ENCODE measurements around the gene LRP6.
"Not testable (repeated sequence)": the region's sequence is repeated elsewhere in the genome, so short reads cannot be mapped to it uniquely, and the experiment has no call there.

The LRP6 gene

DNA sequence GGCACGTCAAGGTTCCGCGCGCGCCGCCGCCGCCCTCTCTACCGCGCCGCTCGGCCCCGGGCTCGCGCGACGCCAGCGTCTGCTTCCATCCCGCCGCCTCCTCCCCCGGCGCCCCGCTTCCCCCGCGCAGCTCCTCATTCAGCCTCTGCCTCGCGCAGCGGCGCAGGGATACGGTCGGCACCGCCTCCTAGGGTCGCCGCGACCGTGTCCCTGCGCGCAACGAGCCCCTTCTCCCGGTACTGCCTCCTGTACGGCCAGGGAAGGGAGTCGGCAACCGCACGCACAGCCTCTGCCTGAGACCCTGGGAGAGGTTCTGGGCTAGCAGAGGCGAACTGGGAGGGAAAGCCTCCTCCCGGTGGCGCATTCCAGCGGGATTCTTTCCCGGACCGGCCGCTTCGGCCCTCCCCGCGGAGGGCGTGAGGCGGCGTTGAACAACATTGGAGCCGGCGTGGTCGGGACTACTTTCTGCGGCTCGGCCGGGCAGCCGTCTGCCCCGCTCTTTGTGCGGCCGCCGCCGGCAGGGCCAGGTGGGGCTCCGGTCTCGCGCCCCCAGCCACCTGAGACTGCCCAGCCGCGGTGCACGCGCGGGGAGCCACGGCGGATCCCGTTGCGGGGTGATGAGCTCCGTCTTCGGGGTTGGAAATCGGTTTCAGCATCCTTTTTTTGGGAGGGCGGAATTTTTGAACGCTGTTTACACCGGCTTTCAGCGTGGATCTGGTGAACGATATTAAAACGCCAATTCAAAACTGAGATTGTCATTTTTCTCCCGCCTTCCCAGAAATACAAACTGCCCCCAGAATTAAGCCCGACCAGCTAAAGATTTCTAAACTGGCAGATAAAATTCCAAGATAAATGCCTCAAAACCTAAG, at the start of gene LRP6:
LRP6 (minus strand) TSS at position 172 of the 869 bp plus-strand sequence. CDS start 309 bp downstream, outside the sequence.
- peak; percentile 98 for DNase-seq (ENCODE audit: low spot score)

DNA sequence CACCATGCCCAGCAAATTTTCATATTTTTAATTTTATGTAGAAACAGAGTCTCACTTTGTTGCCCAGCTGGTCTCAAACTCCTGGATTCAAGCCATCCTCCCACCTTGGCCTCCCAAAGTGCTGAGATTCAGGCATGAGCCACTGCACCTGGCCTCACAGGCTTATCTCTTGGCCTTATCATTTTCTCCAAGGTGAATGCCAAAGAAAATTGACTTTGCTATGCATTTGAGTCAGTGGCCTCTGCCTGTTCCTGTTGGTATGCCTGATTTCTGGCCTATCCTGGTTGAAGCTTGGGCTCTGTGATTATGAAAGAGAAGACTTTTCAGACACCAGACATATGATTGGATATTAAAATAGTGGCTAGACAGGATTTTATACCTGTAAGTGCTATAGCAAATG, 49.0 kb upstream of the LRP6 start:
- DNase-seq (ENCODE audit: low spot score): no peak

DNA sequence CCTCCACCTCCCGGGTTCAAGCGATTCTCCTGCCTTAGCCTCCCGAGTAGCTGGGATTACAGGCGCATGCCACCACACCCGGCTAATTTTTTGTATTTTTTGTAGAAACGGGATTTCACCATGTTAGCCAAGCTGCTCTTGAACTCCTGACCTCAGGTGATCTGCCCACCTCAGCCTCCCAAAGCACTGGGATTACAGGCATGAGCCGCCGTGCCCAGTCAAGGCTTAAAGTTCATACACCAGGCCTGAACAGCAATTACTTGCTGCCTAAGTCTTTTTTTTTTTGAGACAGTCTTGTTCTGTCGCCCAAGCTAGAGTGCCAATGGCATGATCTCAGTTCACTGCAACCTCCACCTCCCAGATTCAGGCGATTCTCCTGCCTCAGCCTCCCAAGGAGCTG, 43.9 kb upstream of the LRP6 start:
- DNase-seq (ENCODE audit: low spot score): not testable (repeated sequence)

DNA sequence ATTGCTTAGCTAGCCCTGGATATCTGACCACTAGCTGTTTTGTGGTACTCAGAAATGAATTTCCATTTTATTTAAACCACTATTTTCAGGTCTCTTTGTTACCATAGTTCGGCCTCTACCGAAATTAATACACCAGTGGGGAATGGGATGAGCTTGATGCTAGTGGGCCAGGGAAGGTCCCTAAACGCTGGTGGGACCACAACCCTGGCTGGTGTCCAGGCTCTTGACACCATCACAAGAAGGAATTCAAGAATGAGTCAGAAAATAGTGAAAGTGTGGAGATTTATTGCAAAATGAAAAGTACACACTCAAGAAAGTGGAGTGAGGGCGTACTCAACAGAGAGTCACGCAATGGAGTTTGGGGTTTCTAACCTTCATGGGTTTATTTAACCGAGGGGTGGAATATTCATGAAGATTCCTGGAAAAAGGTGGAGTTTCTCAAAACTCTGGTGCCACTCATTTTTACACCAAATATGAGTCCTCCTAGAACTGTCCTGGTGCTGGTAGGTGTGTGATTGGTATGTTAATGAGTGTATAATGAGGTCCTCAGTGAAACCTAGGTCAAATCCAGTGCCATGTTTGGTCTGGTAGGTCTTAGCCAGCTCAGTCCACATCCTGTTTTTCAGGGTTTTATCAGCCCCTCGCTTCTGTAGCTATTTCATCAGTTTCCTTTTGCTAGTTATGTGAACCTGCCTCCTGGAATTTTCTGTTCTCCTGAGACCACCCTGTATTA, 38.9 kb upstream of the LRP6 start:
- no peak for DNase-seq (ENCODE audit: low spot score)

DNA sequence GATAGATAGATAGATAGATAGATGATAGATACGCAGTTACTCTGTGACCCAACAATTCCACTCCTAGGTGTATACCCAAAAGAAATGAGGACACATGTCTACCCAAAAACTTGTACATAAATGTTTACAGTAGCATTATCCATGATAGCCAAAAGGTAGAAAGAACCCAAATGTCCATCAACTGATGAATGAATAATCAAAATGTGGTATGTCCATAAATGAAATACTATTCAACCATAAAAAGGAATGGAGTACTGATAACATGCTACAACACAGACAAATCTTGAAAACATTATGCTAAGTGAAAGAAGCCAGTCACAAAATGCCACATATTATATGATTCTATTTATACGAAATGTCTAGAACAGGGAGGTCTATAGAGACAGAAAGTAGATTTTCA, 36.1 kb upstream of the LRP6 start:
- no peak for DNase-seq (ENCODE audit: low spot score)

DNA sequence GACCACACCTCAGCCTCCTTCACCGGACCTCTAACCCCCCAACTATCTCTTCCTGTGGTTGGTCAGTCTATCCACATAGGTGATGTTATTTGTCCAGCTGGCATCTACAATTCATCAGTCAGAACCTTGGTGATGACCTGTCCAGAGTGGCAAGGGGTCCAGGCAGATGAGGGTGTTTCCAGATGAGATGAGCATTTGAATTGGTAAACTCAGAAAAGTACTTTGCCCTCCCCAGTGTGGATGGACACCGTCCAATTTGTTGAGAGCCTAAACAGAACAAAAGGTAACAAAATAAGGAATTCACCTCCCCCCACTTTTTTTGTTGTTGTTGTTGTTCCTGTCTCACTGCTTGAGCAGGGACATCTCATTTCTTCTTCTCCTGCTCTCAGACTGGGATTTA, 34.3 kb upstream of the LRP6 start:
- DNase-seq (ENCODE audit: low spot score): no peak

DNA sequence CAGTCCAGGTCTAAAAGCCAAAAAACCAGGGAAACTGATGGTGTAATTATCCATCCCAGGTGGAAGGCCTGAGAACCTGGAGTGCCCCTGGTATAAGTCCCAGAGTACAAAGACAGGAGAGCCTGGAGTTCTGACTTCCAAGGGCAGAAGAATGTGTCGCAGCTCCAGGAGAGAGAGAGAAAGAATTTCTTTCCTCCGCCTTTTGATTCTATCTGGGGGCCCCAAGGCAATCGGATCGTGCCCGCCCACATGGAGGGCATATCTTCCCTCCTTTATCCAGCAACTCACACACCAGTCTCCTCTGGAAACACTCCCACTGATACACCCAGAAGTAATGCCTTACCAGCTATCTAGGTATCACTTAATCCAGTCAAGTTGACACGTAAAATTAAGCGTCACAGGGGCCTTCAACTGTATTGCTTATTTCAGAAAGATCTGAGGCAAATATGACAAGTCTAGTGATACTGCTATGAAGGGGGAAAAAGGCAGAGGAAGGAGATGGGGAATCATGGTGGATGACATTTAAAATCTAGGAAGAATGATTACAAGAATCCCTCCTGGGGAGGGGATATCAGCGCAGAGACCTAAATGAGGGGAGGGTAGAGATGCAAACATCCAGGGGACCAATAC, 30.5 kb upstream of the LRP6 start:
- no peak for DNase-seq (ENCODE audit: low spot score)

DNA sequence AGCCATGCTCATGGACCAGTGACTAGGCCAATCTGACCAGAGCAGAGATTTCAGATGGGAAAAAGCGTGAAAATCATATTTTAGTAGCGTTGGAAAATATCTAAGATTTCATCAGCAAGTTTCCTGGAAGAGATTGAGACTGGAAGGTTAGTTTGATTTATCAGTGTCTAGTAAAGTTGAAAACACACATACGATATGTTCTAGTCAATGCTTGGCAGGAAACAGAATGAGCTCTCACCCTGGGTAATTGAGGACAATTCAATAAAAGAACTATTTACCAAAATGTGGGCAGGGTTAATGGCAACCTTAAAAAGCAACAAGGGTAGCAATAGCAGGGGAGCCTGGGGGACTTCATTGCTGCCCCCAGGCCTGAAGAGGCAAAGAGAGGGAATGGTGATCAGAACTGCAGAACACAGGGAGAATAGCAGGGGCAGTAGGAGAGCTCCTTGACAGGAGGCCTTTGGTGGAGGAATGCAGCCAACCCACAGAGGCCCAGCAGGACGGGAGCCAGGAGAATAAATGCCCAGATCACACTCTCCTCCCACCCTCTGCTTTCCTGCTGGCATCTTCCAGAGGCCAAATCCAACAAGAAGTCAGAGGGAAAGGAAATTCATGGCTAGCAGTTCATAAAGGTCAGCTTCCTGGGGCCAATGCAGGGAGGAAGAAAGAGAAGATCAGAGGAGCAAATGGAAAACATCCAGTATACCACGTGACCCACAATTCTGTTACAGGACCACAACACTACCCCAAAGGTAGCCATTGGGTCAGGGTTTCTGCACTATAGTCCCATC, 27.6 kb upstream of the LRP6 start:
- DNase-seq (ENCODE audit: low spot score): no peak

DNA sequence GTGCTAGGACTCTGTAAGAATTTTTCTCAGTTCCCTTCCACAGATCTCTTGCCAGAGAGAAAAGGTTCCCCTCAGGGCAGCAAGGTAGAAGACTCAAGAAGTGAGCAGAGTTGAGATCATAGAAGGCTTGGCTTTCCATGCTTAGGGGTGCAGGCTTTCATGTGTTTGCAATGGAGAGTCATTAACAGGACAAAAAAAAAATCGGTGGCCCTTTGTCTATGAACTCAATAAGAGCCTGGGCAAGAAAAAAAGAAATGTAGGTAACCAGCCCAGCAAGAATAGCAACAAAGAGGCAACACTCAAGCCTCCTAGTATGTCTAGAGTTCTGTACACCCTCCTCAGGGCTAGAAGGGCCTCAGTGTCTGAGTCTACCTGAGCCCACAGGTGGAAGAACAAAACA, 23.4 kb upstream of the LRP6 start:
- DNase-seq (ENCODE audit: low spot score): no peak

DNA sequence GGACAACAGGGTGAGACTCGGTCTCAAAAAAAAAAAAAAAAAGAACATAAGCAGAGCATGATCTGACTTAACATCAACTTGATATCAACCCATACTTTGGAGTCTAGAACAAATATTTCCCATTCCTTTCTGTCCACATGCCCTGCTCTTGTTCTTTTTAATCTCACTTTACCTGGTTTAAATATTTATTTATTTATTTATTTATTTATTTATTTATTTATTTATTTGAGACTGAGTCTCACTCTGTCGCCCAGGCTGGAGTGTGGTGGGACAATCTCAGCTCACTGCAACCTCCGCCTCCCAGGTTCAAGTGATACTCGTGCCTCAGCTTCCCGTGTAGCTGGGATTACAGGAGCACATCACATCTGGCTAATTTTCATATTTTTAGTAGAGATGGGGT, 19.6 kb upstream of the LRP6 start:
- no peak for DNase-seq (ENCODE audit: low spot score)

DNA sequence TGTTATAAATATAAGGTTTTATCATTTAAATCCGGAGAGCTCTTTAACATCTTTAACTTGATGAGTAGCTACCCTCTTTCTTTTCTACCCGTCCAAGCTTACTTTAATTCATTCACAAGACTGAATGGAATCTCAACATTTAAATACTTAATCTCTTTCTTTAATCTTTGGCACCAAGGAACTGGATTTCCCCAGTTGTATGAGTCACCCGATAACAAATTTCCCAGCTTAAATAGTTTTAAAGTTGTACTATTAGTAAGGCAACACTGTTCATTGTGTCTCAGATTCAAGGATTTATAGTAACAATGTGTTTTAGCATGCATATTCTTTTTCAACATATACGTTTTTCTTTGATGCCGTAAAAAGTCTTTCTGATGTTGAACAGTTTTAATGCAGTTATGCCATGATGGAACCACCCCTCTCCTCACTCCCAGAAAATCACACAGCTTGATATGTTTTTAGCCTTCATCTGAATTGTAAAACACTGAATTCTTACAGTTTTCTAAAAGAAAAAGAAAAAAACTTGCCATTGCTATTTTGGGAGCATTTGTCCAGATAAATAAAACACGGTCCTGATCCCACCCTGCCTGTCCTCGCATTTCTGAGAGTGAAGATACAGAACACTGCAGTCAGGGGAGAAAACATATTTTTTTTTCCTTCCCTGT, 16.0 kb upstream of the LRP6 start:
- peak; percentile 44 for DNase-seq (ENCODE audit: low spot score)

DNA sequence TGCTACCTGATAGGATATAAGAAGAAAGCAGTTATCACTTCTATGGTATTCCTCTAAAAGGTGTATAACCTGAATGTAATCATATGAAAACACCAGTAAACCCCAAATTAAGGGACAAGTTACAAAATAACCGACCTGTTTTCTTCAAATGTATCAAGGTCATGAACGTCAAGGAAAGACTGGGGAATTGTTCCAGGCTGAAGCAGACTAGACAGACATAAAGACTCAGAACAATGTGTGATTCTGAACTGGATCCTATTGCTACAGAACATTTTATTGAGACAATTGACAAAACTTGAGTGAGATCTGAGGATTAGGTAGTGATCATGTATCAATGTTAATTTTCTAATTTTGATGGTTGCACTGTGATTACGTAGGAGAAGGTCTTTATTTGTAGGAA, 15.4 kb upstream of the LRP6 start:
- DNase-seq (ENCODE audit: low spot score): no peak

DNA sequence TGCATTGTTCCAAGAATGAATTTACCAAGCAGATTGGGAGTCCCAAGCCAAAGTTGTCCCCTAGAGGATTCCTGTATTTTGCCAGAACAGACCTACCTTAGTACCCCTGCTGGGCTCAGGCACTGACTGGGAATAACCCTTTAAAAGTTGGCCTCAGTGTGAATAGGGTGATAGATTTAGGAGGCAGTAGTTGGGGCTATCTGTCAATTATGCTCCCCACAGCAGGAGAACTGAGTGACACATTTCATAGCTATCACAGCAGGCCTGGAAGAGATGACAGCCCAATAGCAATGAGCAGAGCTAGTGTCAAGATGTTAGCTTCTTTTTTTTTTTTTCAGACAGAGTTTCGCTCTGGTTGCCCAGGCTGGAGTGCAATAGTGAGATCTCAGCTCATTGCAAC, 14.3 kb upstream of the LRP6 start:
- no peak for DNase-seq (ENCODE audit: low spot score)

DNA sequence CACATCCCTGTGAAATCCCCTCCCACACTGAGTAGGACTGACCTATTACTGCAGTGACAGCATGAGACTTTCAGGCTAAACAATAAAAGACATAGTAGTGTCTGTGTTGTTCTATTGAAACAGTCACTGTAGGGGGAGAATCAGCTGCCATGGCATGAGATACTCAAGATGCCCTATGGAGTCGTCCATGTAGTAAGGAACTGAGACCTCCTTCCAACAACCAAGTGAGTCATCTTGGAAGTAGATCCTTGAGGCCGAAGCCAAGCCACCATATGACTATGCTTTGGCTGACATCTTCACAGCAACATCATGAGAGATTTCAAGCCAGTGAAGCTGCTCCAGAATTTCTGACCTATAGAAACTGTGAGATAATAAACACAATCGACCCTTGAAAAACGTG, 12.1 kb upstream of the LRP6 start:
- DNase-seq (ENCODE audit: low spot score): no peak

DNA sequence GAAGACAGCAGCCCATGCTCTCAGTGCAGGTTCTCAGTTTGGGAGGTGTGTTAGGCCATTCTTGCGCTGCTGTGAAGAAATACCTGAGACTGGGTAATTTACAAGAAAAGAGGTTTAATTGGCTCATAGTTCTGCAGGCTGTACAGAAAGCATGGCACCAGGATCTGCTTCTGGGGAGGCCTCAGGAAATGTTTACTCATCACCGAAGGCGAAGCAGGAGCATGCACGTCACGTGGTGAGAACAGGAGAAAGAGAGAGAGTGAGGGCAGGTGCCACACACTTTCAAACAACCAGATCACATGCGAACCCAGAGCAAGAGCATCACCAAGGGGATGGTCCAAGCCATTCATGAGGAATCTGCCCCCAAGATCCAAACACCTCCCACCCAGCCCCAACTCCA, 9.0 kb upstream of the LRP6 start:
- DNase-seq (ENCODE audit: low spot score): no peak

DNA sequence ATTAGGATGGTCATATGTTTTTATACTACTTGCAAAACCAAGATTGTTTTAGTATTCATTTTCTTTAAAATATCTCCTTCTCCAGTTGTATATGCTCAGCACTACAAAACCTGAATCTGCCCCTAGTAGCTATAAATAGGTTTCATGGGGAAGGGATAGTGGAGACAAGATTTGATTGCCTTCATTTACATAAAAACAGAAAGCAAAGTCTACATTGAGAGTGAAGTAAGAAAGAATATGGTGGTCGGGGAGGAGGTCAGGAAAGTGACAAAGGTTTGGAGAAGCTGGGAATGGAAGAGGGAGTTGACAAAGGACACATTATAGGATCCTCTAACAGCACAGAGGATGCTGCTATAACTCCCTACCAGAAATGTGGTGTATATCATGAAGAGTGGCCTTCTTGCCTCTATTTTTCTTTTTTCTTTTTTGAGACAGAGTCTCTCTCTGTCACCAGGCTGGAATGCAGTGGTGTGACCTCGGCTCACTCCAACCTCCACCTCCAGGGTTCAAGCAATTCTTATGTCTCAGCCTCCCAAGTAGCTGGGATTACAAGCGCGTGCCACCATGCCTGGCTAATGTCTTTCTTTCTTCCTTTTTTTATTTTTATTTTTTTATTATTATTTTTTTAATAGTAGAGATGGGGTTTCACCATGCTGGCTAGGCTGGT, 6.6 kb upstream of the LRP6 start:
- DNase-seq (ENCODE audit: low spot score): no peak

DNA sequence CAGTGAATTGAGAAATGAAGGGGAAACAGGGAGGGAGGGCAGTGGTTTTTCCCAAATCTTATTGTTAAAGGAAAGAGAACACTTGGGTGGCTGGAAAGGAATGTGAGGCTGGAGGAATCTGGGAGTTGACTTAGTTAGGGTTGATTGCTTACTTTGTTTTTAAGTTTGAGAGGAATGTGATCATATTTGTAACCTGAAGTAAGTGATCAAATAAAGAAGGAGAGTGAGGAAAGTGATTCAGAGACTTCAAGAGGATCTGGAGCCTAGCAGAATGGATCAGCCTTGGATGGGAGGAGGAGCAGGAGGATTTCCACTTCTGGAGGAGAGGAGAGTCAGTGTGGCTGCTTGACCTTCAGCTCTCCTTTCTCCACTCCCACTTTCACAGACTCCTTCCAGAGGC, 6.0 kb upstream of the LRP6 start:
- DNase-seq (ENCODE audit: low spot score): no peak

DNA sequence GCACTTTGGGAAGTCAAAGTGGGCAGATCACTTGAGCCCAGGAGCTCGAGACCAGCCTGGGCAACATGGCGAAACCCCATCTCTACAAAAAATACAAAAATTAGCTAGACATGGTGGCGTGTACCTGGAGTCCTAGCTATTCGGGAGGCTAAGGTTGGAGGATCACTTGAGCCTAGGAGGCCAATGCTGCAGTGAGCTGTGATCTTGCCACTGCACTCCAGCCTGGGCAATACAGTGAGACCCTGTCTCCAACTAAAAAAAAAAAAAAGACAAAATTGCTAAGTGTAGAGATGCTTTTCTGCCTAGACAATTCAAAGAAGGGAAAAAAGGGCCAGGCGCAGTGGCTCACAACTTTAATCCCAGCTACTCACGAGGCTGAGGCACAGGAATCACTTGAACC, 3.4 kb upstream of the LRP6 start:
- DNase-seq (ENCODE audit: low spot score): no peak

DNA sequence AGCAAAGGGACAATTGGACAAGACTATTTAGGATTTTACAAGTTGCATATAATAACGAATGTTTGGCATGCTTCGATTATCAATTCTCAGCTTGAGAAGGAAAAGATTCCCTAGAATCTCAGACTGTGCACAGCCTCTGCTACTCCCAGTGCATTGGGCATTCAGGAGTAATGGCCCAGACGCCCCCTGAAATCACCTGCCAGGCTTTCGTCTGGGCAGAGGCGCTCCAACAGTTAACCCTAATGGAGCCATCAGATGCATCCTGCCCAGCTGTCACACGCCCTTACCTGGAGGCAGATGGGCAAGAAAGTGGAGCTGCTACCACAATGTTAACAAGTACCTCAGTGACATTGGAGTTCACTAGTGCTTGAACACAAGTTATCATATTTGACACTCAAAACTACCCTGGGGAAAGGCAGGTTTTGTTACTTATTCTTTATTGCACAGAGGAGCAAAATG, 927 bp upstream of the LRP6 start:
- DNase-seq (ENCODE audit: low spot score): peak; percentile 23

DNA sequence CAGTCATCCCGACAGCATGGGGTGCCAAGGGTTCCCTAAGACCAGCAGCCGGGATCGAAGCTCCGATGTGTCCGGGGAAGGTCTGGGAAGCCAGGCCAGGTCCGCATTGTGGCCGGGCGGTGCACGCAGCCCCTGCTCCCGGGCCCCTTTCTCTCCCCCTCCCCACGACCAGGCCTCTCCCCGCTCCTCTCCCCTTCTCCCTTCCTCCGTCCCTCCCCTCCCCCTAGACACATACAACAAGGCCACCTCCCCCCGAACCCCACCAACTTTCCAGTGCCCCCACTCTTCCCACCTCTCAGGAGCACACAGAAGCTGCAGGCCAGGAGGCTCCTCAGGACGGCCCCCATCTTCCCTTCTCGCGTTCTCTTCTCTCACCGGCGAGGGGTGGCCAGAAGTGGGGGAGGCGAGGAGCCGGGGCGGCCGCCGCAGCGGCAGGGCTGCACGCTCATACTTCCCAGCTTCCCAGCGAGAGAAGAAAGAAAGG, 413 bp downstream of the LRP6 start:
- DNase-seq (ENCODE audit: low spot score): no peak

Measured in LoVo (cell line).